Left renal pelvis (tissue), 4 donors: ENCODE measurements around the gene RBL2. TPM values are rescaled to one million over a fixed set of nuclear protein-coding genes. Genes with fewer than 3 reads are reported as not detected.
"Not testable (repeated sequence)": the region's sequence is repeated elsewhere in the genome, so short reads cannot be mapped to it uniquely, and the experiment has no call there.

Source experiments
- DNase-seq, 4 donors: peaks; one replicate each; pipeline ENCODE4 v3.0.0-alpha.2; 2013; ENCODE audit warnings: low read depth in 4 of 4, low spot score in 3 of 4
- polyA plus RNA-seq, 4 donors: library from polyadenylated mRNA; unstranded; fragments of 120-200 nt; gene quantifications; one replicate each; pipeline ENCODE4 v1.2.1, GENCODE V29; 2013; ENCODE audit not compliant: insufficient read length in 4 of 4

Gene RBL2
- polyA plus RNA-seq, 4 donors, result 73.5 to 92.6 (median 79.0) TPM

GRCh38 chr16:53530046-53530445 is 95.8 kb downstream of the RBL2 start:
- no peak for DNase-seq

GRCh38 chr16:53530741-53531140 is 96.5 kb downstream of the RBL2 start:
- no peak for DNase-seq

- no peak for DNase-seq
These were observed 99.9 kb downstream of the RBL2 start for GRCh38 chr16:53534206-53534605.

GRCh38 chr16:53537626-53538025 is 103.4 kb downstream of the RBL2 start:
- DNase-seq, result no peak

GRCh38 chr16:53539346-53539745 is 105.1 kb downstream of the RBL2 start:
- DNase-seq, result not testable (repeated sequence)

- not testable (repeated sequence) for DNase-seq
These were observed 105.8 kb downstream of the RBL2 start for GRCh38 chr16:53539759-53540718.

Other genes starting within 250 kb of the RBL2 start
- gene AKTIP, start 68.7 kb downstream of the RBL2 start, polyA plus RNA-seq, result 10 to 100 TPM; 44.2 to 51.8 (median 48.7) TPM